ENCODE data around the gene NPC2.

NPC2 gene

GRCh38 chr14:74526854-74527585 is 33.9 kb upstream of the NPC2 start:
- H3K4me3 ChIP-seq (ENCODE audit: low read depth, low read length), result no peak overlapping the region
- DNase-seq (ENCODE audit: low read depth), result no peak
- TF ChIP-seq CTCF (conservative IDR thresholded peaks at IDR 0.05; ENCODE audit: low read depth, low read length), result no peak

DNA sequence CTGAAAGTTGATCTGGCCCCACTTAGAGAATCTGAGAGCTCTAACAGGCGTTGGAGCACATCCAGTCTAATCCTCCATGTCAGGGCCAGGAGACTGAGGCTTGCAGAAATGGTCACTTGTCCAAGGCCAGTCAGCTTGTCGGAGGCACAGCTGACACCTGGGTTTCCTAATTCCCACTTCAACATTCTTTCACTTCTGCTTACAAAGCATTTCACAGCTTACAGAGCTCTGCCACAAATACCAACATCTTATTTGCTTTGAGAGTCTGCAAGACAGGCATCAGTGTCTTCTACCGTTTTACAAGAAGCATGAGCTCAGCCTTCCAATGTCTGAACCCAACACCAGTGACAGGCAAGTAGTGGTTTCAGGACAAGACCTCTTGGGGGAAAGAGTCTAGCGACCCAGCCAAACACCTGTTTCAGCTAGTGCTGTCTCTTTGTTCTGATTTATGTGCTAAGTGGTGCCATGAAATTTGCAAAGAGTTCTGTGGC is 32.3 kb upstream of the NPC2 start:
- peak; percentile 13 for DNase-seq (ENCODE audit: low read depth)
- TF ChIP-seq CTCF (conservative IDR thresholded peaks at IDR 0.05; ENCODE audit: low read depth, low read length), result no peak
- H3K4me3 ChIP-seq (ENCODE audit: low read depth, low read length), result no peak overlapping the region

DNA sequence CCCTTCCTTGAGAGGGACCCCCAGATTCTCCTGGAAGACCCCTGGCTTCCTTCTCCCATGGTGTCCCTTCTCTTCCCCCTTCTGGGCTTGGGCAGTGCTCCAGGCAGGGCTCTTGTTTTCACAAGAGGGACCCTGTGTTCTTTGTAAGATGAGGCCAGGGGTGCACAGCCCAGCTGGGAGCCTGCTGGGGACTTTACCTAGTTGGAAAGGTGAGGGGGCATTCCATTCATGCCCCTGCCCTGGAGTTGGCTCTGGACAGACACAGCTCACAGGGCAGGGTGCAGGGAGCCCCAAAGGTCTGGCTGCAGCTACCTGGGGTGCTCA is 31.7 kb upstream of the NPC2 start:
- DNase-seq (ENCODE audit: low read depth), result no peak
- TF ChIP-seq CTCF (conservative IDR thresholded peaks at IDR 0.05; ENCODE audit: low read depth, low read length), result no peak

GRCh38 chr14:74524076-74524811 is 31.1 kb upstream of the NPC2 start:
- TF ChIP-seq CTCF (conservative IDR thresholded peaks at IDR 0.05; ENCODE audit: low read depth, low read length), result no peak
- DNase-seq (ENCODE audit: low read depth), result peak; percentile 37
- H3K4me3 ChIP-seq (ENCODE audit: low read depth, low read length), result no peak overlapping the region

More for the DNA sequence above, 31.7 kb upstream of the NPC2 start:
- no peak overlapping the region for H3K4me3 ChIP-seq (ENCODE audit: low read depth, low read length)

- no peak overlapping the region for H3K4me3 ChIP-seq (ENCODE audit: low read depth, low read length)
- DNase-seq (ENCODE audit: low read depth), result no peak
- TF ChIP-seq CTCF (conservative IDR thresholded peaks at IDR 0.05; ENCODE audit: low read depth, low read length), result no peak
Observed at GRCh38 chr14:74522740-74523139, 29.6 kb upstream of the NPC2 start.

- TF ChIP-seq CTCF (conservative IDR thresholded peaks at IDR 0.05; ENCODE audit: low read depth, low read length), result no peak
Observed at GRCh38 chr14:74521756-74522155, 28.7 kb upstream of the NPC2 start.

More at GRCh38 chr14:74521756-74522155, 28.7 kb upstream of the NPC2 start:
- H3K4me3 ChIP-seq (ENCODE audit: low read depth, low read length), result no peak overlapping the region
- no peak for DNase-seq (ENCODE audit: low read depth)
